Right renal pelvis (tissue), 4 donors: ENCODE data around the gene LIPA. TPM values are rescaled to one million over a fixed set of nuclear protein-coding genes. Genes with fewer than 3 reads are reported as not detected.
"Not testable (repeated sequence)": the region's sequence is repeated elsewhere in the genome, so short reads cannot be mapped to it uniquely, and the experiment has no call there.

ENCODE experiments used
- DNase-seq, 4 donors: peaks; one replicate each; pipeline ENCODE4 v3.0.0-alpha.2; 2013; ENCODE audit warnings: low read depth in 4 of 4, low spot score in 3 of 4, missing footprints in 1 of 4
- polyA plus RNA-seq, 4 donors: library from polyadenylated mRNA; unstranded; fragments of 120-200 nt; gene quantifications; one replicate each; pipeline ENCODE4 v1.2.1, GENCODE V29; 2013; ENCODE audit not compliant: insufficient read length in 4 of 4

Gene LIPA
- polyA plus RNA-seq: 10 to 100 TPM; 49.2 to 63.5 (median 57.0) TPM

GRCh38 chr10:89251409-89252224, at the start of gene LIPA:
LIPA (minus strand) TSS chr10:89251775; CDS start chr10:89247648, 4,127 bp downstream.
- peak; percentile 82 to 89 (median 85) for DNase-seq

GRCh38 chr10:89301232-89301631, 49.7 kb upstream of the LIPA start:
- peak in 1 of 4 donors; percentile 11 for DNase-seq

- DNase-seq: no peak
These were observed 47.5 kb upstream of the LIPA start for GRCh38 chr10:89299031-89299430.

DNA sequence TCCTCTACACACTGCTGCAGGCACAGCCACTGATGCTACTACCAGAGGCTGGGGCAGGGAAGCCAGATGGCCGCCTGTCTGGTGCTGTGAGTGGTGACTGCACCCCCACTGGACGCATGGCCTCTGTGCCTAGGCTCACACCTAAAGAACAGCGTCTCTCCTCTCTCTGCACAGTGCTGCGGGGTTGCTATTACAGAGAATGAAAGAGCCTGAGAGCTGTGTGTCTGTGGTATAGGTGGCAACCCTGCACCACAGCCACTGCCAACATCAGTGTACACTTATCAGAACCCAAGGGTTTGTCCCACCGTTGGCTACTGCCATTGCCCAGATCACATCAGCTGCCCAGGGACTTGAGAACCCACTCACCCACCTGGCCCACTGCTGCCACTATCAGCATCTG, 46.2 kb upstream of the LIPA start:
- DNase-seq: no peak

DNA sequence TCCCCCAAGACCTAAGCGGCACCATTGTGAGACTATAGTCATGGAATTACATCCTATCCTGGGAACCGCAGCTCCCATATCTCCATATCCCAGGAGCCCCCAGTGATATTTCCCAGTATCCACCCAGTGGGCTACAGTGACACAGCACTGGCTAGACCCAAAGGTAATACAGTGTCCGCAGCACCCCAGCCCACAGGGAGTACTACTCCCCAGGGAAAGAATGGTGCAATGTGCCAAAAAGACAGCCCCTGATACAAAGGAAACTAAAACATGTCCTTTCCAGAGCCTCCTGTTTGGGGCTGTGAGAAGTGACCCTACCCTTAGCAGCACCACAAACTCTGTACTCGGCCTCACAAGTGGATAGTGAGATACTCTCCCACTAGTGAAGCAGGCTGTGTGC, 45.8 kb upstream of the LIPA start:
- no peak for DNase-seq

- DNase-seq: no peak
These were observed 44.7 kb upstream of the LIPA start for GRCh38 chr10:89296220-89296648.

- DNase-seq: no peak
These were observed 44.0 kb upstream of the LIPA start for GRCh38 chr10:89295597-89295996.

DNA sequence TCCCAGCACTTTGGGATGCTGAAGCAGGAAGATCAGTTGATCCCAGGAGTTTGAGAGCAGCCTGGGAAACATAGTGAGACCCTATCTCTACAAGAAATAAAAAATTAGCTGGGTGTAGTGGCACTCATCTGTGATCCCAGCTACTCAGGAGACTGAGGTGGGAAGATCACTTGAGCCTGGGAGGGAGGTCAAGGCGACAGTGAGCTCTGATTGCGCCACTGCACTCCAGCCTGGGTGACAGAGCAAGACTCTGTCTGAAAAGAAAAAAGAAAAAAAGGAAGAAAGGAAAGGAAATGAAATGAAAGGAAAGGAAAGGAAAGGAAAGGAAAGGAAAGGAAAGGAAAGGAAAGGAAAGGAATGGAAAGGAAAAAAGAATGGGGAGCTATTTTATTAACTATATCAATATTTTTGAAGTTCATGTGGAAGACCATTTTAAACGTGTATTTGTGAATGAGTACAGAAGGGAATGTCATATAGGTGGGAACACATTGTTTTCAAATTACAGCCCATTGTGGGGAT, 43.2 kb upstream of the LIPA start:
- no peak for DNase-seq

DNA sequence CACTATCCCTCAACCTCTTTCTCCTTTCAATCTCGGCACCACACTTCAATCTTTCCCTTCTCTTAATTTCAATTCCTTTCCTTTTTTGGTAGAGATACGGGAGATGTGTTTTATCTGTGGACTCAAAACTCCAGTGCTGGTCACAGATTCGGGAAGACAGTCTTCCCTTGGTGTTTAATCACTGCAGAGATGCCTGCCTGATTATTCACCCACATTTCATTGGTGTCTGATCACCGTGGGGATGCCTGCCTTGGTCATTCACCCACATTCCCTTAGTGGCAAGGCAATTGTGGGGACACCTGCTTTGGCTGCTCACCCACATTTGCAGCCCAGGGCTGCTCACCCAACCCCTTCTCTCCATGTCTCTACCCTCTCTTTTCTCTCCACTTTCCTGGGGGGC, 33.7 kb upstream of the LIPA start:
- not testable (repeated sequence) for DNase-seq

DNA sequence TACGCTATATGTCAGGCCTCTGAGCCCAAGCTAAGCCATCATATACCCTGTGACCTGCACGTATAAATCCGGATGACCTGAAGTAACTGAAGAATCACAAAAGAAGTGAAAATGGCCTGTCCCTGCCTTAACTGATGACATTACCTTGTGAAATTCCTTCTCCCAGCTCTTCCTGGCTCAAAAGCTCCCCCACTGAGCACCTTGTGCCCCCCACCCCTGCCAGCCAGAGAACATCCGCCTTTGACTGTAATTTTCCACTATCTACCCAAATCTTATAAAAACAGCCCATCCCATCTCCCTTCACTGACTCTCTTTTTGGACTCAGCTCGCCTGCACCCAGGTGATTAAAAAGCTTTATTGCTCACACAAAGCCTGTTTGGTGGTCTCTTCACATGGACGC, 33.1 kb upstream of the LIPA start:
- DNase-seq: not testable (repeated sequence)

DNA sequence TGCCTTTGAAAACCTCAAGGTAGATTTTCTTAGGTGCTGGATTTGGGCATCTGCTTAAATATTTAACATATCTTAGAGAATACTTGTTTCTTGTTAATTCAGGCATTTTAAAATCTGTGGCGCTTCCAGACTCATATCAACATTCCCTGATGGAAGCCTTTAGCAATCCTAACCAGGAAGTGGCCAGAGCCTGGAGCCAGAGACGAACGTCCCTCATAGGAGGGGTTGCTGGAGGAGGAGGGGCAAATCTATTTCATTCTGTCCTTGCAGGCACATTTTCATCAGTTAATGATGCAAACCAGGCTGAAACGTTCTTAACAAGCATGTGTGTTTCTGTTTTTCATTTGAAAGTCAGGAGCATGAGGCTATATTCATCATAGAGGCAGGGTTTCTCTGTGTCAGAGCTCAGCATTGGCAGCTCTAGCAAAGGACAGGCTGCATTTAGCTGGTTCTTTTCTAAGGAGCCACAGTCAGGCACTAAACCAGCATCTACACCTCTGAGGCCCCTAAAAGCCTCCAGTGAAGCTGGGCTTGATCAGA, 32.4 kb upstream of the LIPA start:
- DNase-seq: peak in 3 of 4 donors; percentile 52 to 62 (median 59)

DNA sequence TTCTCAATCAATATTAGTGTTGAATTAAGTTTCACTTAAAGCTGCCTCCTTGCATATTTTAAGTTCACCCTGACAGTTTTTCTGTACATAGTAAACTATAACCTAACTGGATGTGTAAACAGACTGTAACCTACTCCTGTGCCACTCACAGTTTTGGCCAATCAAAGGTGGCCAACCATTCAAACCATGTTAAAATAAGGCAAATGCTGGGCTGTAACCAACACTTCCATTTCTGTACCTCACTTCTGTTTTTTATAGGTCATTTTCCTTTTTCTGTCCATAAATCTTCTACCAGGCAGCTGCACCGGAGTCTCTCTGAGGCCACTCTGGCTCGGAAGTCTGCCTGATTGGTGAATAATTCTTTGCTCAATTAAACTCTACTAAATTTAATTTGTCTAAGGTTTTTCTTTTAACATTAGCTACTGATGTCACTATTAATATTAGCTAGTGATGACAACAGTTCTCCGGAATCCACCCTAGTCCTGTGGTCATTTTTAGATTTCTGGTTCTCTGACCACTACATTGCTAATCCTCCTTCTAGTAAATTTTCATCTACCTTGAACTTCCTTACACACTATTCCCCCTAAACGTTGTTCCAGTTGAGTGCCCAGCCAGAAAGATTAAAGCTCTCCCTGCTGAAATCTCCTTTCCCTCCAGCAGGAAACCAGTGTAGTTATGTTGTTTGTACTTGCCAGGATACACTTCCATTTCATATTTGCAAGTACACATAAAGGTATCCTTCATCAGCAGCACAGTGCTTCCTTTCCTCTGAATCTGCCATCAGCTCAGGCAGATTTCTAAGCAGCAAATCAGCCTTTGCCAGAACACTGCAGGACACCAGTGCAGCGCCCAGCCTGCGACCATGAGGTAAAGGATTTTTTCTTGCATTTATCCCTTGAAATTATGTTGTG, 31.7 kb upstream of the LIPA start:
- peak in 2 of 4 donors; percentile 43 to 57 for DNase-seq

- no peak for DNase-seq
These were observed 30.2 kb upstream of the LIPA start for GRCh38 chr10:89281606-89282395.

- DNase-seq: no peak
These were observed 28.9 kb upstream of the LIPA start for GRCh38 chr10:89280508-89280907.

DNA sequence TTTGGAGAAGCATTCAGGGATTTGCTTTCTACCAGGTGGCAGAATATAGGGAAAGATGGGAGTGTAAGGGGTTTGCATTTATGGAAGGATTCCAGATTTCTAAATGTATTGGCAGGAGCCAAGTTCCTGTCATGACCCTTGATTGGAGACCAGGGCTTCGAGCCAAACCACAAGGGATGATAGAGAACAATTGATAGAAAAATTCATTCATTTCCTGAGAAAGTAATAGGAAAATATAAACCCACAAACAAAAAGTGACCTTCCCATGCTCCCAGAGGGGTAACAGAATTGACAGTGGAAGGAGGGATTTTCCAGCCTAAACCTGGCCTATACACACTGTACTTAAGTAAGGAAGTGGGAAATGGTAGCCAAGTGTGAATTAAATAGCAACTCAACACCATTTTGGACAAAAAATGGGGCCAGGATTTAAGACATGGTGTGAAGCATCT, 27.9 kb upstream of the LIPA start:
- no peak for DNase-seq

DNA sequence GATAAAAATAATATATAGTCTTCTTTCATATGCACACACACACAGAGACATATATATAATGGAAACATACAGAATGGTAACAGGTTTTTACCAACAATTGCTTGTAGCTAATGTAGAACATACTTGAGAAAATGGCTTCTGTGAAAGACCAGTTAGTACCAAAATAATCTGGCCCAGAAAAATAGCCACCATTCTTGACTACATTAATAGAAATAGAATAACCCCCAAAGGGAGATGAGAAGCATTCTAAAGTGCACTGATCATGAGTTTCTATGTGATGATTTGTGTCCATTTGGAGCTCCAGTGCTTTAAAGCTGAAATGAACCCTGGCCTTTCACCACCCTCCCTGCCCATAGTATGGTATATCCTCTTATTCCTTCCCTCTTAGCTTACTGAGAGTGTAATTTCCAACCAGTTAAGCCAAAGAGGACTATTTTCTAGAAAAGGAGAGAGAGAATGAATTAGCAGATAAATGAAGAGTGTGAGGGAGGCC, 27.4 kb upstream of the LIPA start:
- DNase-seq: no peak

DNA sequence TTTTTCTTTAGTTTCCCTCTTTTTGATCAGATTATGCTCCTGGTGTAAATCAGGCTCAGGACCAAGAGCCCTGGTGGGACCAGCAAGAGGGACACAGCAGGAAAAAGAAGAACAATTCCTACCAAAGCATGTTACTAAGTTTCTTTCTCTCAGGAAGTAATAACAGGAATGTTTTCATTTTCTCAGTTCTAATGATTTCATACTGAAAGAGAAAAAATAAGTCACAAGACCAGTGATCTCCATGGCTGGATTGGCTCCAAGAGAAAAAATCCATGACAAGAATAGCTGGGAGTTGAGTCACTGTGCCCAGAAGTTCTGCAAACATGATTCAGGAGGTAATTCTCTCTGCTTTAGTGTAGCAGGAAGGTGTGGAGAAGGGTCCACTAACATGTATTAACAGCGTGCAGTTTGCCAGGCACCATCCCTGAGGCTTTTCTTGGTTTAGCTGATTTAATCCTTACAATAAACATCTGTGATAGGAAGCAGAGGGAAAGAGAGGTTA, 26.5 kb upstream of the LIPA start:
- DNase-seq: peak in 2 of 4 donors; percentile 44 to 45

DNA sequence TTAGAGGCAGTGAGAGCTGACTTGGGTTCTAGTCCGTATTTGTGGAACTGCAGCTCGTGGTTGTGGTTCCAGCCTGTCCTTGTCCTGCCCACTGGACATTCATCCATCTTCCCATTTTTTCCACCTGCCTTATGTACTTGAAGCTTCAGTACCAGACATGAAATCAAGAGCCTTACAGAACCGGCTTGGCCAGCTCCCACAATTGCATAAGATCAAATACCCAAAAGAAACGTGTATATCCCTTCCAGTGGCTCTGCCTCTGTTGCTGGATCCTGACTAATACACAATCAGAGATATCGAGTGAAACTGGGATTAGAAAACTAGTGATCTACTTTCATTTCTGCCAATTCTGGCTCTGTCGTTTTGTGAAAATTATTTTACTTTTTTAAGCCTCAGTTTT, 23.8 kb upstream of the LIPA start:
- no peak for DNase-seq

DNA sequence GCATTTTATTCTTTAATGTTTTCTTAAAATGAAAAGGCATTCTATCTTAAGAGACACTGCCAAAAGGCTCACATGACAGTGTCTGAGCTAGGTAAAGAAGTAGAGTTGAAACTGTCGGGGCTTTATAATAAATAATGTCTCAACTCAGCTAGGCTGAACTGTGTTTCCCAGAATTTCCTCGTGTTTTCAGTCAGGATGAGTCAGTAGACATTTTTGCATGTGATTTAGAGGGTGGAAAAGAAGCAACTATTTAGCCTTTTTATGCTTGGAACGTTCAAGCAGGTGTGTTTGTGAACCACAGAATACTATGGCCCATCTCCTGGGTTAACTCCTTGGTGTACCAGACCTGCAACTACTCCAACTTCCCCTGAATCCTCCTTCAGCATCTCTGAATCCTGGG, 23.4 kb upstream of the LIPA start:
- DNase-seq: no peak

DNA sequence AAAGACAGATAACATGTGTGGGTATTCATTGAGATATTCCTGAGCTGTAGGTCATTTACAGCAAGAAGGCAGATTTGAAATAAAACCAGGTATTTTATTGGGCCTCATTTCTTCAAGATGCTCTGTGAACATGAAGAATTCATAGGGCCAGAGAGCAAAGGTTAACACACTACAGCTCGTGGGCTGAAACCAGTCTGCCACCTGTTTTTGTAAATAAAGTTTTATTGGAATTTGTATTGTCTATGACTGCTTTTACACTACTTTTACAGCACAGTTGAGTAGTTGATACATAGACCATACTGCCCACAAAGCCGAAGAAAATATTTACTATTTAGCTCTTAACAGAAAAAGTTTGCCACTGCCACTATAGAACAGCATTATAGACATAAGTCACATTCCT, 22.1 kb upstream of the LIPA start:
- DNase-seq: no peak
